Astrocyte (in vitro differentiated cells and primary cell): ENCODE data around the gene HMCN2. TPM values are rescaled to one million over a fixed set of nuclear protein-coding genes. Genes with fewer than 3 reads are reported as not detected.

ENCODE experiments used
- DNase-seq: peaks from one replicate; pipeline ENCODE4 v3.0.0-alpha.2; 2010; ENCODE audit warnings: low read depth
- FAIRE-seq: peaks from 2 replicates; lab custom pipeline; 2011; peaks lifted over from hg19 to GRCh38; lab: Jason Lieb, UNC
- H2AFZ ChIP-seq: 2 replicates; pipeline ENCODE4 v1.6.0; 2012; ENCODE audit warnings: low read depth, low read length, inconsistent platforms
- H3K27ac ChIP-seq: 2 replicates; pipeline ENCODE4 v1.5.1; 2011; ENCODE audit warnings: low read depth, low read length, inconsistent platforms
- H3K27me3 ChIP-seq: 2 replicates; pipeline ENCODE4 v1.6.0; 2011; ENCODE audit warnings: low read length, inconsistent platforms; ENCODE audit not compliant: insufficient read depth
- H3K36me3 ChIP-seq: 2 replicates; pipeline ENCODE4 v1.5.1; 2011; ENCODE audit warnings: low read length, inconsistent platforms; ENCODE audit not compliant: insufficient read depth
- H3K4me1 ChIP-seq: 2 replicates; pipeline ENCODE4 v1.5.1; 2011; ENCODE audit warnings: low read length, inconsistent platforms; ENCODE audit not compliant: insufficient read depth
- H3K4me2 ChIP-seq: 2 replicates; pipeline ENCODE4 v1.6.0; 2012; ENCODE audit warnings: low read length, inconsistent platforms
- H3K4me3 ChIP-seq: 2 replicates; pipeline ENCODE4 v1.5.1; 2011; ENCODE audit warnings: low read depth, mild to moderate bottlenecking, low read length, inconsistent platforms; ENCODE audit not compliant: insufficient read depth
- H3K79me2 ChIP-seq: 2 replicates; pipeline ENCODE4 v1.6.0; 2012; ENCODE audit warnings: mild to moderate bottlenecking, low read length, inconsistent platforms; ENCODE audit not compliant: insufficient read depth
- H3K9ac ChIP-seq: 2 replicates; pipeline ENCODE4 v1.6.0; 2012; ENCODE audit warnings: mild to moderate bottlenecking, low read length, inconsistent platforms
- H3K9me3 ChIP-seq: 2 replicates; pipeline ENCODE4 v1.5.1; 2012; ENCODE audit warnings: low read depth, mild to moderate bottlenecking, low read length, inconsistent platforms; ENCODE audit not compliant: insufficient read depth
- H4K20me1 ChIP-seq: 2 replicates; pipeline ENCODE4 v1.6.0; 2012; ENCODE audit warnings: low read length, inconsistent platforms; ENCODE audit not compliant: insufficient read depth
- H3K27ac Mint-ChIP-seq: one replicate; pipeline ENCODE4 v1.8.0; 2021; ENCODE audit warnings: mild to moderate bottlenecking, mixed read lengths; ENCODE audit not compliant: unreplicated experiment
- H3K27me3 Mint-ChIP-seq: one replicate; pipeline ENCODE4 v1.8.0; 2021; ENCODE audit warnings: low read depth, mixed read lengths; ENCODE audit not compliant: unreplicated experiment
- H3K36me3 Mint-ChIP-seq: one replicate; pipeline ENCODE4 v1.8.0; 2021; ENCODE audit warnings: low read depth, mixed read lengths; ENCODE audit not compliant: unreplicated experiment
- H3K4me1 Mint-ChIP-seq: one replicate; pipeline ENCODE4 v1.8.0; 2021; ENCODE audit warnings: low read depth, mixed read lengths; ENCODE audit not compliant: unreplicated experiment
- H3K4me3 Mint-ChIP-seq: one replicate; pipeline ENCODE4 v1.8.0; 2021; ENCODE audit warnings: mild to moderate bottlenecking, moderate library complexity, mixed read lengths; ENCODE audit not compliant: unreplicated experiment
- H3K9me3 Mint-ChIP-seq: one replicate; pipeline ENCODE4 v1.8.0; 2021; ENCODE audit warnings: mild to moderate bottlenecking, mixed read lengths; ENCODE audit not compliant: unreplicated experiment
- EZH2 ChIP-seq: IDR thresholded peaks from 2 replicates; pipeline ENCODE4 v1.6.1; 2012; ENCODE audit warnings: mild to moderate bottlenecking, low read length, inconsistent platforms; ENCODE audit not compliant: insufficient read depth
- total RNA-seq: library from RNA; stranded (reverse); gene quantifications from 2 replicates; pipeline ENCODE4 v1.2.1, GENCODE V29; 2021
- TF ChIP-seq, protein P1 (sequence below): IDR thresholded peaks from 2 replicates; pipeline ENCODE4 v1.5.1; 2011; ENCODE audit warnings: low read depth, mild to moderate bottlenecking, inconsistent platforms, low read length, moderate library complexity; ENCODE audit not compliant: insufficient read depth

Gene HMCN2
- total RNA-seq, 1 donor from 2014 or later = 1.6 TPM

DNA sequence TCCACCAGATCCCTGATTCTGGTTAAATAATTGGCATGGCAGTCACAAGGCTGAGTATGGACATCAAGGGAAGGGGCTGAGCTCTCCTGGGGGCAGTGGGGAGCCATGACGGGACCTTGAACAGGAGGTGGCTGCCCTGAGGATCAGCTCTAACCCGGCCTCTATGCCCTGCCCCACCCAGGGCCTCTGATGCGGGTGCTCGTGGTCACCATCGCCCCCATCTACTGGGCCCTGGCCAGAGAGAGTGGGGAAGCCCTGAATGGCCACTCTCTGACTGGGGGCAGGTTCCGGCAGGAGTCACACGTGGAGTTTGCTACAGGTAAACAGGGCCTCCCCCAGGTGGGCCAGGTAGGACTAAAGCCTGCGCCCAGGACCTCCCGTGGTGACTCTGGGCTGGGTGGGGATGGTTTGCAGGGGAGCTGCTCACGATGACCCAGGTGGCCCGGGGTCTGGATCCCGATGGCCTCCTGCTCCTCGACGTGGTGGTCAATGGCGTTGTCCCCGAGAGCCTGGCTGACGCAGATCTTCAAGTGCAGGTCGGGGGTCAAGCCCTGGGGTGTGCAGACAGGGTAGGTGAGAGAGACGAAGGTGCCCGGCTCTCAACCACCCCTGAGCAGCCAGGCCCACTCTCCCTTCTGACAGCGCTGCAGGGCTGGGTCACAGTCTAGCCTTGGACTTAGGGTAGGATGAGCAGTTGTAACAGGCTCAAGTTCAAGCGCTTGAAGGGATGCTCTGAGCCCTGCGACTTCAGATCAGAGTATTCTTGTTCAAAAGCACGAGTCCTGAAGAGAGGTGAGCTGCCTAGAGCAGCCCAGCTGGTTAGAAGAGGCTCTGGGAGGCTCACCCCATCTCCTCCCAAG lies 159.3 kb downstream of the HMCN2 start:
- peaks cover 30% of the 10 kb centered on the region for H3K4me1 ChIP-seq

DNA sequence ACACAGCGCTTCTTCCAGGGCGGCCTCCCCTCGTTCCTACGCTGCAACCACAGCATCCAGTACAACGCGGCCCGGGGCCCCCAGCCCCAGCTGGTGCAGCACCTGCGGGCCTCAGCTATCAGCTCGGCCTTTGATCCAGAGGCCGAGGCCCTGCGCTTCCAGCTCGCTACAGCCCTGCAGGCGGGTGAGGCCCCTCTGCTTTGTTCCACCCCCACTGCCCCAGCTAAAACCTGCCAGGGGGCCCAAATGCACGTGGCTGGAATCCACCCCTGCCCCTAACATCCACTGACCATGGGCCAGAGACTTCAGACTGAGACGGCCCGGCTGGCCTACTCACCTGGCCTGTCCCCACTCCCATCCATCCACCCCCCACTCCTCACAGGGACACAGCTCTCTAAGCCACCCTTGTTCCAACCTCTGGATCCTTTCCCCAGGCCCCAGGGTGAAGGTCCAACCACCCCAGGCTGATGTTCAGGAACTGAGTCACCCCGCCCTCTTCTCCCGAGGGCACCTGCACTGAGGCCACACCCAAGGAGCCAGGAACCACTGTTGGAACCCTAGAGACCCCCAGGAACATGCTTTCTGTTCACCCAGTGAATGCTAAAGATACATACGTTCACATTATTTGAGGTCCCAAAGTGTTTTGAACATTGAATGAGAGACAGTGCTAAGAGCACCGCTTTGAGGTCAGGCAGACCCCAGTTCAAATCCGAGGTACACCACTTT lies 160.3 kb downstream of the HMCN2 start:
- H3K4me1 ChIP-seq = peaks cover 30% of the 10 kb centered on the region
- H3K9ac ChIP-seq = no peak overlapping the region
- H4K20me1 ChIP-seq = no peaks in the 10 kb centered on the region
- H3K9me3 ChIP-seq = no peaks in the 10 kb centered on the region
- peaks cover 30% of the 10 kb centered on the region for H3K27me3 Mint-ChIP-seq
- no peak overlapping the region for H3K4me3 Mint-ChIP-seq
- TF ChIP-seq, protein P1, sequence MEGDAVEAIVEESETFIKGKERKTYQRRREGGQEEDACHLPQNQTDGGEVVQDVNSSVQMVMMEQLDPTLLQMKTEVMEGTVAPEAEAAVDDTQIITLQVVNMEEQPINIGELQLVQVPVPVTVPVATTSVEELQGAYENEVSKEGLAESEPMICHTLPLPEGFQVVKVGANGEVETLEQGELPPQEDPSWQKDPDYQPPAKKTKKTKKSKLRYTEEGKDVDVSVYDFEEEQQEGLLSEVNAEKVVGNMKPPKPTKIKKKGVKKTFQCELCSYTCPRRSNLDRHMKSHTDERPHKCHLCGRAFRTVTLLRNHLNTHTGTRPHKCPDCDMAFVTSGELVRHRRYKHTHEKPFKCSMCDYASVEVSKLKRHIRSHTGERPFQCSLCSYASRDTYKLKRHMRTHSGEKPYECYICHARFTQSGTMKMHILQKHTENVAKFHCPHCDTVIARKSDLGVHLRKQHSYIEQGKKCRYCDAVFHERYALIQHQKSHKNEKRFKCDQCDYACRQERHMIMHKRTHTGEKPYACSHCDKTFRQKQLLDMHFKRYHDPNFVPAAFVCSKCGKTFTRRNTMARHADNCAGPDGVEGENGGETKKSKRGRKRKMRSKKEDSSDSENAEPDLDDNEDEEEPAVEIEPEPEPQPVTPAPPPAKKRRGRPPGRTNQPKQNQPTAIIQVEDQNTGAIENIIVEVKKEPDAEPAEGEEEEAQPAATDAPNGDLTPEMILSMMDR = no peak
- TF ChIP-seq EZH2 = no peak
- H3K27ac ChIP-seq = no peak overlapping the region
- no peak overlapping the region for H2AFZ ChIP-seq
- no peak overlapping the region for H3K27ac Mint-ChIP-seq
- DNase-seq (no peak), FAIRE-seq (no peak)
- peaks cover 2% of the 10 kb centered on the region for H3K36me3 Mint-ChIP-seq
- no peaks in the 10 kb centered on the region for H3K36me3 ChIP-seq
- H3K4me2 ChIP-seq = no peak overlapping the region
- H3K4me3 ChIP-seq = no peak overlapping the region
- H3K79me2 ChIP-seq = no peaks in the 10 kb centered on the region
- peaks cover 7% of the 10 kb centered on the region for H3K9me3 Mint-ChIP-seq
- no peaks in the 10 kb centered on the region for H3K27me3 ChIP-seq
- H3K4me1 Mint-ChIP-seq = no peaks in the 10 kb centered on the region

More for the DNA sequence above, 159.3 kb downstream of the HMCN2 start:
- no peak for DNase-seq
- no peaks in the 10 kb centered on the region for H3K4me1 Mint-ChIP-seq
- Histone ChIP-seq H3K27me3 (no peaks in the 10 kb centered on the region), H3K36me3 (no peaks in the 10 kb centered on the region), H3K79me2 (no peaks in the 10 kb centered on the region), H3K4me2 (no peak overlapping the region), H3K9ac (no peak overlapping the region), H4K20me1 (no peaks in the 10 kb centered on the region), H3K27ac (no peak overlapping the region), H3K9me3 (no peaks in the 10 kb centered on the region), H2AFZ (no peak overlapping the region), H3K4me3 (no peak overlapping the region)
- peaks cover 28% of the 10 kb centered on the region for H3K27me3 Mint-ChIP-seq
- H3K9me3 Mint-ChIP-seq = peaks cover 2% of the 10 kb centered on the region
- FAIRE-seq = no peak
- peaks cover 2% of the 10 kb centered on the region for H3K36me3 Mint-ChIP-seq
- H3K4me3 Mint-ChIP-seq = no peak overlapping the region
- H3K27ac Mint-ChIP-seq = no peak overlapping the region
- no peak for TF ChIP-seq EZH2
- TF ChIP-seq, protein P1 = no peak
